GM12892 (cell line): ENCODE data around the gene RACGAP1.

Experiments used
- POLR2A ChIP-seq: IDR thresholded peaks from 2 replicates; pipeline ENCODE4 v1.6.1; 2011; ENCODE audit warnings: low read depth, low read length, control low read depth
- POLR2AphosphoS5 ChIP-seq: IDR thresholded peaks from 2 replicates; pipeline ENCODE4 v1.6.1; 2011; ENCODE audit warnings: low read depth, low read length, control low read depth

GRCh38 chr12:49976557-49976956 lies 48.7 kb downstream of the RACGAP1 start:
- TF ChIP-seq POLR2AphosphoS5 = no peak
- no peak for TF ChIP-seq POLR2A
